SK-N-DZ (cell line): ENCODE results near the gene ITPRIPL1.

ENCODE experiments used
- DNase-seq: peaks from one replicate; pipeline ENCODE4 v3.0.0-alpha.2; 2015; ENCODE audit warnings: low spot score

ITPRIPL1 gene

GRCh38 chr2:96323849-96324248, 1.3 kb upstream of the ITPRIPL1 start:
- DNase-seq = no peak

- no peak for DNase-seq
These were observed 436 bp upstream of the ITPRIPL1 start for GRCh38 chr2:96324721-96325040.

- no peak for DNase-seq
These were observed 753 bp downstream of the ITPRIPL1 start for GRCh38 chr2:96325884-96326255.

GRCh38 chr2:96326564-96326963, 1.4 kb downstream of the ITPRIPL1 start:
- DNase-seq = no peak

GRCh38 chr2:96326990-96327820, 2.1 kb downstream of the ITPRIPL1 start:
- DNase-seq = no peak

- no peak for DNase-seq
These were observed 4.3 kb downstream of the ITPRIPL1 start for GRCh38 chr2:96329456-96329855.

GRCh38 chr2:96329874-96330273, 4.8 kb downstream of the ITPRIPL1 start:
- DNase-seq = no peak

GRCh38 chr2:96330407-96330806, 5.3 kb downstream of the ITPRIPL1 start:
- DNase-seq = no peak

GRCh38 chr2:96333708-96334107, 8.6 kb downstream of the ITPRIPL1 start:
- no peak for DNase-seq

- DNase-seq = peak; percentile 26
These were observed 11.1 kb downstream of the ITPRIPL1 start for GRCh38 chr2:96336104-96336775.

GRCh38 chr2:96336873-96337272, 11.8 kb downstream of the ITPRIPL1 start:
- DNase-seq = no peak

- no peak for DNase-seq
These were observed 15.6 kb downstream of the ITPRIPL1 start for GRCh38 chr2:96340493-96341414.

GRCh38 chr2:96341641-96342040, 16.5 kb downstream of the ITPRIPL1 start:
- DNase-seq = no peak

GRCh38 chr2:96342085-96342484, 17.0 kb downstream of the ITPRIPL1 start:
- DNase-seq = no peak

GRCh38 chr2:96344011-96344410, 18.9 kb downstream of the ITPRIPL1 start:
- no peak for DNase-seq

GRCh38 chr2:96345438-96345837, 20.3 kb downstream of the ITPRIPL1 start:
- no peak for DNase-seq

GRCh38 chr2:96345868-96346462, 20.8 kb downstream of the ITPRIPL1 start:
- no peak for DNase-seq

- no peak for DNase-seq
These were observed 22.3 kb downstream of the ITPRIPL1 start for GRCh38 chr2:96347395-96347794.

GRCh38 chr2:96353032-96353561, 28.0 kb downstream of the ITPRIPL1 start:
- no peak for DNase-seq

- no peak for DNase-seq
These were observed 28.5 kb downstream of the ITPRIPL1 start for GRCh38 chr2:96353606-96354101.

- no peak for DNase-seq
These were observed 29.4 kb downstream of the ITPRIPL1 start for GRCh38 chr2:96354492-96354891.
